HCT116 (cell line): ENCODE measurements around the gene ASB14. TPM values are rescaled to one million over a fixed set of nuclear protein-coding genes. Genes with fewer than 3 reads are reported as not detected.

Experiments
- ATAC-seq: fragments of 200-7000 bp; cut with Tn5 transposase; 2 replicates; pipeline ENCODE4 v1.9.1; 2020; ENCODE audit warnings: mild to moderate bottlenecking, moderate library complexity
- BruUV-seq: library from RNA; stranded (reverse); fragments of 400-500 nt; replicated peaks from 2 replicates; lab custom pipeline; 2021; lab: Mats Ljungman, UMichigan
- CTCF ChIA-PET: fragments of 300-600 bp; sonication (Branson Sonifier 250); formaldehyde crosslinking; loops from one replicate; lab custom pipeline; 2021; ENCODE audit warnings: antibody characterized with exemption; lab: Charles Lee
- POLR2A ChIA-PET: fragments of 300-600, 350-600 bp; sonication (Branson Sonifier 250); formaldehyde crosslinking; loops from one replicate; lab custom pipeline; 2021; ENCODE audit warnings: antibody characterized with exemption; lab: Charles Lee
- RAD21 ChIA-PET, 2 experiments: fragments of 300-600 bp; sonication (Branson Sonifier 250); formaldehyde crosslinking; loops; one replicate each; lab custom pipeline; 2023; ENCODE audit warnings: low total read pairs in 2 of 2; ENCODE audit not compliant: uncharacterized antibody in 2 of 2, unreplicated experiment in 2 of 2, low non-redundant PET in 1 of 2; lab: Charles Lee
- DNase-seq: peaks from one replicate; pipeline ENCODE4 v3.0.0-alpha.2; 2010; ENCODE audit warnings: low read depth, low spot score
- H2AFZ ChIP-seq: fragments of 200-600 bp; shearing (Covaris generic), sonication (generic); 2 replicates; pipeline ENCODE4 v1.6.1; 2017; ENCODE audit warnings: low read depth, mixed run types, mixed read lengths, antibody characterized with exemption, low read length; ENCODE audit not compliant: poor library complexity, severe bottlenecking
- H3K27ac ChIP-seq: 2 replicates; pipeline ENCODE4 v1.5.1; 2012; ENCODE audit warnings: low read depth, low read length
- H3K27me3 ChIP-seq: fragments of 200-600 bp; sonication (generic); 2 replicates; pipeline ENCODE4 v1.6.1; 2016; ENCODE audit warnings: mixed run types, low read length, mixed read lengths; ENCODE audit not compliant: insufficient read depth
- H3K36me3 ChIP-seq, 2 experiments: fragments of 200-500 bp in 1 of 2; fragments of 200-600 bp in 1 of 2; sonication (Bioruptor generic) in 1 of 2; sonication (generic) in 1 of 2; 2 replicates each; pipeline versions ENCODE4 v1.5.1 to v1.6.1; 2014 to 2016; ENCODE audit warnings: low read length in 2 of 2, inconsistent platforms in 1 of 2, mixed read lengths in 1 of 2, mixed run types in 1 of 2; ENCODE audit not compliant: insufficient read depth in 2 of 2, control insufficient read depth in 1 of 2
- H3K4me1 ChIP-seq, 2 experiments: fragments of 200-600 bp in 1 of 2; sonication (generic) in 1 of 2; 2 replicates each; pipeline versions ENCODE4 v1.5.1 to v1.6.1; 2012 to 2017; ENCODE audit warnings: low read length in 2 of 2, inconsistent platforms in 1 of 2, mild to moderate bottlenecking in 1 of 2, mixed read lengths in 1 of 2, mixed run types in 1 of 2, moderate library complexity in 1 of 2; ENCODE audit not compliant: insufficient read depth in 2 of 2, control insufficient read depth in 1 of 2
- H3K4me2 ChIP-seq: fragments of 200-600 bp; sonication (generic); 2 replicates; pipeline ENCODE4 v1.6.1; 2017; ENCODE audit warnings: mixed run types, low read length, mixed read lengths
- H3K4me3 ChIP-seq, 2 experiments: fragments of 200-600 bp in 1 of 2; sonication (generic) in 1 of 2; replicated peaks in 1 of 2; 2 replicates each; pipeline ENCODE4 v1.5.1; 2011 to 2016; ENCODE audit warnings: low read length in 2 of 2, control low read depth in 1 of 2, low read depth in 1 of 2, mild to moderate bottlenecking in 1 of 2, mixed read lengths in 1 of 2, mixed run types in 1 of 2
- H3K79me2 ChIP-seq: fragments of 200-600 bp; sonication (generic); 2 replicates; pipeline ENCODE4 v1.6.1; 2017; ENCODE audit warnings: mild to moderate bottlenecking, mixed run types, low read length, moderate library complexity, mixed read lengths; ENCODE audit not compliant: insufficient read depth
- H3K9ac ChIP-seq: fragments of 200-600 bp; sonication (generic); 2 replicates; pipeline ENCODE4 v1.6.1; 2016; ENCODE audit warnings: low read length, mixed read lengths
- H3K9me2 ChIP-seq: fragments of 200-600 bp; sonication (generic), shearing (Covaris generic); 2 replicates; pipeline ENCODE4 v1.6.1; 2017; ENCODE audit warnings: mixed run types, mild to moderate bottlenecking, moderate library complexity; ENCODE audit not compliant: insufficient read depth
- H3K9me3 ChIP-seq, 2 experiments: fragments of 200-500 bp in 1 of 2; fragments of 200-600 bp in 1 of 2; sonication (Bioruptor generic) in 1 of 2; sonication (generic) in 1 of 2; 2 replicates each; pipeline ENCODE4 v1.6.1; 2014 to 2017; ENCODE audit warnings: low read length in 2 of 2, mixed read lengths in 2 of 2, inconsistent platforms in 1 of 2, low read depth in 1 of 2, mild to moderate bottlenecking in 1 of 2, mixed run types in 1 of 2, moderate library complexity in 1 of 2; ENCODE audit not compliant: control insufficient read depth in 1 of 2, insufficient read depth in 1 of 2
- H4K20me1 ChIP-seq: fragments of 200-600 bp; sonication (generic), shearing (Covaris generic); 2 replicates; pipeline ENCODE4 v1.6.1; 2017; ENCODE audit warnings: mixed run types, mild to moderate bottlenecking, moderate library complexity; ENCODE audit not compliant: insufficient read depth
- CBX3 ChIP-seq: IDR thresholded peaks from 2 replicates; pipeline ENCODE4 v1.6.1; 2012; ENCODE audit warnings: low read depth
- CEBPB ChIP-seq: IDR thresholded peaks from 2 replicates; pipeline ENCODE4 v1.6.1; 2012; ENCODE audit warnings: low read depth
- EGR1 ChIP-seq: IDR thresholded peaks from 2 replicates; pipeline ENCODE4 v1.6.1; 2012; ENCODE audit warnings: low read depth
- ELF1 ChIP-seq: IDR thresholded peaks from 2 replicates; pipeline ENCODE4 v1.6.1; 2012; ENCODE audit warnings: low read depth, borderline replicate concordance
- EZH2 ChIP-seq: fragments of 200-600 bp; sonication (generic); IDR thresholded peaks from 2 replicates; pipeline ENCODE4 v1.6.1; 2017; ENCODE audit warnings: antibody characterized with exemption, mixed run types
- EZH2phosphoT487 ChIP-seq: fragments of 200-600 bp; IDR thresholded peaks from 2 replicates; pipeline ENCODE4 v1.6.1; 2018; ENCODE audit warnings: antibody characterized with exemption, borderline replicate concordance
- FOSL1 ChIP-seq: IDR thresholded peaks from 2 replicates; pipeline ENCODE4 v1.6.1; 2012; ENCODE audit warnings: low read depth
- JUND ChIP-seq: IDR thresholded peaks from 2 replicates; pipeline ENCODE4 v1.6.1; 2012
- POLR2A ChIP-seq: IDR thresholded peaks from 2 replicates; pipeline ENCODE4 v1.7.0; 2011; ENCODE audit warnings: borderline replicate concordance; ENCODE audit not compliant: insufficient read depth, insufficient read length; ENCODE audit errors: extremely low read depth
- POLR2AphosphoS5 ChIP-seq: IDR thresholded peaks from 2 replicates; pipeline ENCODE4 v1.6.1; 2011; ENCODE audit warnings: mild to moderate bottlenecking, low read depth, low read length, moderate library complexity
- RAD21 ChIP-seq: IDR thresholded peaks from 2 replicates; pipeline ENCODE4 v1.6.1; 2012; ENCODE audit warnings: low read depth, mild to moderate bottlenecking
- REST ChIP-seq: IDR thresholded peaks from 2 replicates; pipeline ENCODE4 v1.6.1; 2012; ENCODE audit warnings: low read depth
- SIN3A ChIP-seq: IDR thresholded peaks from 2 replicates; pipeline ENCODE4 v1.6.1; 2012; ENCODE audit warnings: low read depth
- YY1 ChIP-seq: IDR thresholded peaks from 2 replicates; pipeline ENCODE4 v1.6.1; 2011; ENCODE audit warnings: low read length, low read depth, moderate library complexity, mild to moderate bottlenecking; ENCODE audit not compliant: insufficient replicate concordance; ENCODE audit errors: extremely low read depth
- ZFX ChIP-seq: fragments of 450-650 bp; IDR thresholded peaks from 2 replicates; pipeline ENCODE4 v1.6.1; 2017
- ZNF274 ChIP-seq: fragments of 200-500 bp; sonication (Bioruptor generic); IDR thresholded peaks from 2 replicates; pipeline ENCODE4 v1.6.1; 2014; ENCODE audit warnings: mild to moderate bottlenecking, low read depth, low read length, inconsistent platforms
- intact Hi-C: fragments of 100-400 bp; cut with micrococcal nuclease; formaldehyde crosslinking; loops from 2 replicates; pipeline ENCODE4 v1.10.0; 2022
- total RNA-seq: library from RNA; stranded (reverse); gene quantifications from one replicate; pipeline ENCODE4 v1.2.1, GENCODE V29; 2021; ENCODE audit not compliant: unreplicated experiment
- TF ChIP-seq, protein P1 (sequence below): IDR thresholded peaks from 2 replicates; pipeline ENCODE4 v1.6.1; 2012
- TF ChIP-seq, protein P2 (sequence below): IDR thresholded peaks from 2 replicates; pipeline ENCODE4 v1.6.1; 2011; ENCODE audit warnings: mild to moderate bottlenecking, low read length, moderate library complexity; ENCODE audit not compliant: insufficient replicate concordance; ENCODE audit errors: extremely low read depth
- TF ChIP-seq, protein P3 (sequence below): IDR thresholded peaks from 2 replicates; pipeline ENCODE4 v1.6.1; 2012

The ASB14 gene
- total RNA-seq, 1 experiment from 2014 or later, result not detected

DNA sequence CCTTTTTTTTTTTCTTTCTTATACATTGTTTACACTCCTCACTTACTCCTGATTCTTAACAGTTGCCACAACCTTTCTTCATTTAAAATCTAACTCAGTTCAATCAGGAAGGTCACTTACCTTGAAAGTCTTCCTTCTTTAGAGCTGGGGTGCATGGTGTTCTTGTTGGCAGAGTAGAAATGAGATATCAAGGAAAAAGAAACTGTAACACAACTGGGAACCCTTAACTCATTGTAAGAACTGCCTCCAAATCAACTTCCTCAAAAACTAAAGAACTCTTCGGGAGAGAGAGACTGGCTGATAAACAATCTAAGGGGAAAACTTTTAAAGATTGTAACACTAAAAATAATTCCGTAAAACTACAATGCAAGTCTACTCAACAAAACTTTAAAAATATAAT, 66.3 kb downstream of the ASB14 start:
- RAD21 ChIA-PET, result no interaction called here
- H3K4me3 ChIP-seq, result no peak overlapping the region
- TF ChIP-seq, protein P1, sequence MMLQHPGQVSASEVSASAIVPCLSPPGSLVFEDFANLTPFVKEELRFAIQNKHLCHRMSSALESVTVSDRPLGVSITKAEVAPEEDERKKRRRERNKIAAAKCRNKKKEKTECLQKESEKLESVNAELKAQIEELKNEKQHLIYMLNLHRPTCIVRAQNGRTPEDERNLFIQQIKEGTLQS, result no peak
- no peak for TF ChIP-seq CBX3
- TF ChIP-seq FOSL1, result no peak
- no peak for TF ChIP-seq REST
- no peak for TF ChIP-seq SIN3A
- TF ChIP-seq, protein P2, sequence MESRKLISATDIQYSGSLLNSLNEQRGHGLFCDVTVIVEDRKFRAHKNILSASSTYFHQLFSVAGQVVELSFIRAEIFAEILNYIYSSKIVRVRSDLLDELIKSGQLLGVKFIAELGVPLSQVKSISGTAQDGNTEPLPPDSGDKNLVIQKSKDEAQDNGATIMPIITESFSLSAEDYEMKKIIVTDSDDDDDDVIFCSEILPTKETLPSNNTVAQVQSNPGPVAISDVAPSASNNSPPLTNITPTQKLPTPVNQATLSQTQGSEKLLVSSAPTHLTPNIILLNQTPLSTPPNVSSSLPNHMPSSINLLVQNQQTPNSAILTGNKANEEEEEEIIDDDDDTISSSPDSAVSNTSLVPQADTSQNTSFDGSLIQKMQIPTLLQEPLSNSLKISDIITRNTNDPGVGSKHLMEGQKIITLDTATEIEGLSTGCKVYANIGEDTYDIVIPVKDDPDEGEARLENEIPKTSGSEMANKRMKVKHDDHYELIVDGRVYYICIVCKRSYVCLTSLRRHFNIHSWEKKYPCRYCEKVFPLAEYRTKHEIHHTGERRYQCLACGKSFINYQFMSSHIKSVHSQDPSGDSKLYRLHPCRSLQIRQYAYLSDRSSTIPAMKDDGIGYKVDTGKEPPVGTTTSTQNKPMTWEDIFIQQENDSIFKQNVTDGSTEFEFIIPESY, result no peak
- TF ChIP-seq JUND, result no peak
- TF ChIP-seq POLR2A, result no peak
- no peak for TF ChIP-seq ZFX
- TF ChIP-seq EZH2phosphoT487, result no peak
- TF ChIP-seq, protein P3, sequence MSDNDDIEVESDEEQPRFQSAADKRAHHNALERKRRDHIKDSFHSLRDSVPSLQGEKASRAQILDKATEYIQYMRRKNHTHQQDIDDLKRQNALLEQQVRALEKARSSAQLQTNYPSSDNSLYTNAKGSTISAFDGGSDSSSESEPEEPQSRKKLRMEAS, result no peak
- no peak for TF ChIP-seq POLR2AphosphoS5
- no peak for TF ChIP-seq YY1
- TF ChIP-seq EZH2, result no peak
- no peak for TF ChIP-seq CEBPB
- no peak for TF ChIP-seq ELF1
- TF ChIP-seq EGR1, result no peak
- no peak for TF ChIP-seq ZNF274
- no peak for TF ChIP-seq RAD21
- TF ChIP-seq, all 23 proteins: peak for 0
- Histone ChIP-seq H3K36me3 (no peaks in the 10 kb centered on the region), H3K27ac (no peak overlapping the region), H3K9me3 (no peaks in the 10 kb centered on the region), H2AFZ (peak overlapping the region; percentile 43), H3K79me2 (peaks cover 33% of the 10 kb centered on the region), H3K9ac (no peak overlapping the region), H3K4me2 (no peak overlapping the region), H3K9me2 (no peaks in the 10 kb centered on the region), H4K20me1 (peaks cover 6% of the 10 kb centered on the region; the same call in 1 of the 2 replicates), H3K4me1 (peaks cover 4 to 25% of the 10 kb centered on the region in 2 experiments), H3K27me3 (no peaks in the 10 kb centered on the region)
- ChIA-PET POLR2A (no interaction called here), CTCF (no interaction called here)
- no TSS peak for BruUV-seq
- DNase-seq (no peak), ATAC-seq (no peak)
- intact Hi-C loops, result loop anchor here (5.0 kb wide), 1 partner anchor 54 kb away; no protein-coding TSS in a partner anchor
